Ecto neural progenitor cell (in vitro differentiated cells): ENCODE data around the gene GLMN.
"Not testable (repeated sequence)": the region's sequence is repeated elsewhere in the genome, so short reads cannot be mapped to it uniquely, and the experiment has no call there.

Experiments used
- DNase-seq: peaks from one replicate; pipeline ENCODE4 v3.0.0-alpha.2; 2018; ENCODE audit warnings: low spot score

The GLMN gene

DNA sequence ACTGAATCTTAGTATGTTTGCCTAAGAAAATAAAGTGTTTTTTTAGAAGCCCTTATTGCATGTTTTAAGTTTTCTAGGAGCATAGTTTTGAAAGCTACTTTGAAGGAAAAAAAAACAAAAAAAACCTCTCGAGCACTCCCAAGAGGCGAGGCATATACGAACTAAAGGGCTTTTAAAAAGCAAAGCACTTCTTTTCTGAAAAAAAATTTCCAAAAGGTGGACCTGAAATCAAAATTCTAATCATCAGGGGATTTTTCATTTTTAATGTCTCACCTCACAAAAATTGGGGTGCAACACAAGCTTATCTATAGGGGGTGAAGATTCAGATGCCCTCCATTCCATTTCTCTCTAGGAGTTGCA lies 594 bp downstream of the GLMN start:
- no peak for DNase-seq

DNA sequence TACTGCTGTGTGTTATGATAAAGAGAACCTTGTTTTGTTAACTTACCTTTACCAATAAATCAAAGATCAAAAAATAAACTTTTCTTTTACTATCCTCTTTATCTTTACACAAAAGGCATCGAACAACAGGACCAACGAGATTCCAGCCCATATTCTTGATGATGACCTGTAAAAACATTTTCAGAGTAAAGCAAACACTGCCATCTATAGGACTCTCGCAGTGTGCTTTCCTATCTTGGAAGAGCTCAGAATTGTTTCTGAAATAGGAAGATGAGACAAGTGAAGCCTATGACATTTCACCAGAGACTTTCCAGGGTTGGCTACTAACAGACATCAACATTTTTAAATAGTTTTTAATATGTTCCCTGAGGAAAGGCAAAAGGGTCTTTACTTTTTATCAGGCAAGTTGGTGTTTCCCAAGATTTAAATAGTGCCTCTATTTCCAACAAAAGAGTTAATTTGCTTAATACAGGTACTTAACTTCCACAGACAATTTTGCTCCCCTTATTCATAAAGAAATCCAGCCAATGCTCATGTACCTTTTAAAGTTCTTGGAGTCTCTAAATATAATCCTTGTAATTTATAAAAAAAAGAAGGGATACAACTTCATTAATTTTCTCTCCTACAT lies 7.3 kb downstream of the GLMN start:
- DNase-seq: no peak

DNA sequence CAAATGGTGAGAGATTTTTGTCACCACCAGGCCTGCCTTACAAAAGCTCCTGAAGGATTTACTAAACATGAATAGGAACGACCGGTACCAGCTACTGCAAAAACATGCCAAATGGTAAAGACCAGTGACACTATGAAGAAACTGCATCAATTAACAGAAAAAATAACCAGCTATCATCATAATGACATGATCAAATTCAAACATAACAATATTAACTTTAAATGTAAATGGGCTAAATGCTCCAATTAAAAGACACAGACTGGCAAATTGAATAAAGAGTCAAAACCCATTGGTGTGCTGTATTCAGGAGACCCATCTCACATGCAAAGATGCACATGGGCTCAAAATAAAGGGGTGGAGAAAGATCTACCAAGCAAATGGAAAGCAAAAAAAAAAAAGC lies 17.4 kb downstream of the GLMN start:
- not testable (repeated sequence) for DNase-seq

DNA sequence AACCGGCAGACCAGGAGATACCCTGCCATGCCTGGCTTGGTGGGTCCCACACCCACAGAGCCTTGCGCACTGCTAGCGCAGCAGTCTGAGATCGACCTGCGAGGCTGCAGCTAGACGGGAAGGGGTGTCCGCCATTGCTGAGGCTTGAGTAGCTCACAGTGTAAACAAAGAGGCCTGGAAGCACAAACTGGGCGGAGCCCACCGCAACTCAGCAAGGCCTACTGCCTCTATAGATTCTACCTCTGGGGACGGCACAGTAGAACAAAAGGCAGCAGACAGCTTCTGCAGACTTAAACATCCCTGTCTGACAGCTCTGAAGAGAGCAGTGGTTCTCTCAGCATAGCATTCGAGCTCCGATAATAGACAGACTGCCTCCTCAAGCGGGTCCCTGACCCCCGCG lies 19.0 kb downstream of the GLMN start:
- DNase-seq: not testable (repeated sequence)

DNA sequence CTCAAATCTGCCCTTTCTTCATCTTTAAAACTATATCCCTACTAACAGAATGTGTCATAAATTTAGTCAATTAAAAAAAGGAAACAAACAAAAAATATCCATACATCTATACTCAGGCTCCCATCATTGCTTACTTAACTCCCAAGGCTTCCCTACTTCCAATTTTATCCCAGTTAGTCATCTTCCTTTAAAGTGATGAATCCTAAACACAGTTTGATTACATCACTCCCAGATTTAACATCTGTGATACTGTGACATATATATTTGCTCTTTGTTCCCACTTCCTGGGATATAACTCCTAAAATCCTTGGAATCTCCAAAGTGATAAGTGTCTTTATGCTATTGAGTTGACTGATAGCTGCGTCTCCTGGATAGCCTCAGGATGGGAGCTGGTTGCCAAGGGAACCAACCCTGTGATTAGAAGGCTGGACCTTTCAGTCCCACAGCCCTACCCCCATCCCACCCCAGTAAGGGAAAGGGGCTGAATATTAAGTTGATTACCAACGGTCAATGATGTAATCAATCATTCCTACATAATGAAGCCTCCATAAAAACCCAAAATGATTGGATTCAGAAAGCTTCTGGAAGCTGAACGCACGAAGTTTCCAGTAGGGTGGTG lies 21.6 kb downstream of the GLMN start:
- DNase-seq: no peak

DNA sequence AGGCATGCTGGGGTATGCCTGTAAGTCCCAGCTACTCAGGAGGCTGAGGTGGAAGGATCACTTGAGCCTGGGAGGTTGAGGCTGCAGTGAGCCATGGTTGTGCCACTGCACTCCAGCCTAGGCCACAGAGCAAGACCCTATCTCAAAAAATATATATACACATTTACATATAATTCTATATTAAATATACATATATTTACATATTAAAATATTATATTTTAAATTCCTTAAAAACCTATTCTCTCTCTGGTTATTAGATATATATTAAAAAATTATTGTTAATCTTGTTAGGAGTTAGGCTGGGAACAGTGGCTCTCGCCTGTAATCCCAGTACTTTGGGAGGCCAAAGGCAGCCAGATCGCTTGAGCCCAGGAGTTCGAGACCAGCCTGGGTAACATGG lies 22.7 kb downstream of the GLMN start:
- no peak for DNase-seq

DNA sequence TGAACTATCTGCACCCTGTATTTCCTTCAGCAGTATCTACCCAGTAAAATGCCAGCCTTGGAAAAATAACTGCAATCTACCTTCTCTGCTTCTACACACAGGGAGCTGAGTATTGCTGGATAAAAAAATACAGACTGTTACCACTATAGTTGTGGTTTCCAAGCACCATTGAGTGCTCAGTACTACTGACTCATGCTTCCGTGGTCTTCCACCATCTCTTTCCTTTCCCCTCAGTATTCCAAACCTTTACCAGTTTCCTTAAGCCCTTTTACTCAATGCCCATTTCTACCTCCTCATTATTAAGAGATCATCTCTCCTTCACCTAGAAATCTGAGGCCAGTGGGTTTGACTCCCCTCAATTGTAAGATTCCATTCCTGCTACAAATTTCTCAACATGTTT lies 23.8 kb downstream of the GLMN start:
- DNase-seq: no peak

DNA sequence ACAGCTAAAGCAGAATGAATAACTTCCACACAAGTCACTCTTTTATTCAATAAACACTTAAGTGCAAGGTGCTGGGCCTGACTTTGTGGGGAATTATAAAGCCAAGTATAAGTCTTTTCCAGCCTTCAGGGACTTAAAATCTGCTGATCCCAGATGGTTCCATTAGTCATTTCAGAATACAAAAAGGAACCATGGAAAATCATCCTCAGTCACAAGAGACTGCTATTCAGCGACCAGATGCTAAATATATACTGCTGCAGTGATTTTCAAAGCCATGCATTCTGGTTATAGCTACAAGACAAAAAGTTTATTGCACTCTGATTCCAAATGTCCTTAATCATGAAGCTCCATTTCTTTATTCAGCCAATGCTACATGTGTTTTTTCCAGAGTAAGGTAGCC lies 25.7 kb downstream of the GLMN start:
- DNase-seq: no peak

DNA sequence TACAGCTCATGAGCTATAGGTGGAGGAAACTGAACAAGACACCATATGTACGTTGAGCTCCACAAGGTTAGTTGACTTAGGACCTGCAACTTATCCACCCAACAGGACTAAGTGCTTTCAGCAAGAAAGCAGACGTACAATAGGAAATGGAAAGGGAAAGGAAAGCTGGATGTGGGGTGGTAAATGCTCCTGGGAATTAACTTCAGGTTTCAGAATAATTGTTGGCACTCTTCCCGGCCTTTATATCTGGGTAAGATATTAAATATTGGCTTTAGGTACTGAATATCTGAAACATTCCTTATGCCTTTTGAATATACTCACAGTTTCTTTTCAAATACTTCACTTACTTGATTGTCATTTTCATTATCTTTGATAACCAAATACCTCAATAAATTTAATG lies 36.3 kb downstream of the GLMN start:
- no peak for DNase-seq

DNA sequence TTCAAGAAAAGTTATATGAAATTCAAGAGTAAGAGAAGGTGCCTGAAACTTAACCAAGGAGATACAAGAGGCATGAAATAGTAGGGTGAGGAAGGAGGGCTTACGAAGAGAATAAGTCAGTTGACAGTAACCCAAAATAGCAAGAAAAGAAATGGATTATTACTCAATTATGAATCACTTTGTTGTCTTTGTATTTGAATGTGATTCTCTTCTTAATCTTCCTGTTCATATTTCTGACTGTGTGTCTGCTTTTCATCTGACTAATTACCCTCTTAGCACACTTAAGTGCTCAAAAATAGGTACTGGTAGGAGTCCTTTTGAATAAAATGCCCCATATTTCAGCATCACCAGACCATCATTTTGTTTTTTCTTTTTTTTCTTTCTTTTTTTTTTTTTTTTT lies 39.4 kb downstream of the GLMN start:
- DNase-seq: no peak

DNA sequence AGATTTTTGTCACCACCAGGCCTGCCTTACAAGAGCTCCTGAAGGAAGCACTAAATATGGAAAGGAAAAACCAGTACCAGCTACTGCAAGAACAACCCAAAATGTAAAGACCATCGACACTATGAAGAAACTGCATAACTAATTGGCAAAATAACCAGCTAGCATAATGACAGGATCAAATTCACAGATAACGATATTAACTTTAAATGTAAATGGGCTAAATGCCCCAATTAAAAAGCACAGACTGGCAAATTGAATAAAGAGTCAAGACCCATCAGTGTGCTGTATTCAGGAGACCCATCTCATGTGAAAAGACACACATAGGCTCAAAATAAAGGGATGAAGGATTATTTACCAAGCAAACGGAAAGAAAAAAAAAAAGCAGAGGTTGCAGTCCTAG lies 44.1 kb downstream of the GLMN start:
- DNase-seq: not testable (repeated sequence)

DNA sequence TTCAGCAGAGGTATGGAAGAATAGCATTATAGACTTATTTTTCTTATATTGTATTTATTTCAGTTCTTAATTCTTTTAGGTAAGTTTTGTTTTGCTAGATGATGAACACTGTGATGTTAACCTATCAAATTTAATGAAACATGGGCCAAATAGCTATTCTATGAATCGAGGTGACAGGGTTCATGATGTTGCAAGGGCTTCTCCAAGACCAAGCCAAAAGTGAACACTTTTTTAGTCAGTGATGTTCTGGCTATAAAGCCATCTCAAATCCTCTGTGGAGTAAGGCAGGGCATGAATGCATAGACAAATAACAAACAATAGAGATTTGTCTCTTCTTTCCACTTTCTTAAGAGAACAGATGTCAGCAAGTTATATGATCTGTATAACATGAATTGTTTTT lies 54.4 kb downstream of the GLMN start:
- no peak for DNase-seq

DNA sequence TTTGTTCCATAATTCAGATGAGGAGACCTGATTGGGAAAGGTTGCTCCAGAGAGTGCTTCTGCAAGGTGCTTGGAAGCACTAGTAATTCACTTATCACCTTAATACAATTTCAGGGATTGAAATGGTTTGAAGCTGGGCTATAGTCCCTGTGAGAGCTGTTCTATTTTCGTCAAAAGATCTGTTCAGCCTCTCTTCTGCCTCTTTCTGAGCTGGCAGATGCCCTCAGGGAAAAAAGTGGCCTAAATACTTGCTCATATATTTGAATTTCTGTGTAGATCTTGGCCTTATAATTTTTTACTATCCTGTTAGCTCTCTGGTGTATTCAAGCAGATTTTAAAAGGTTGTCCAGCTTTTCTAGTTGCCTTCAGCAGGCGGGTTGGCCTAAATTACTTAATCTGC lies 58.8 kb downstream of the GLMN start:
- no peak for DNase-seq

DNA sequence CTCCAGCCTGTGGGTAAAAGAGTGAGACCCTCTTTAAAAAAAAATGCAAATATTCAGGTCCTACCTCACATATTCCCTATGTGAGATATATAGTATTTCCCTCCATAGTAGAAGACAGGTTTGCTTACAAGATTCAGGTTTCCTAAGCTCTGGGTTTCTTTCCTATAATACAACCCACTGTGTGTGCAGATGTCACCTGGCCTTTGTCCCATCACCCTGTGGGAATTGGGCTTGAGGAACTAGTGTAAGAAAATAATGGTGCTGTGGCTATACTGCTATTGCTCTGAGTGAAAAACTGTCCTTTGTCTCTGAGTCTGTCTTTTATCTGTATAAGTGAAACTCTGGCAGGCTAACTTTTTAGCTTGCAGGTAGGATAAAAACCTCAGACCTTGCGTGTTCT lies 68.1 kb downstream of the GLMN start:
- no peak for DNase-seq

DNA sequence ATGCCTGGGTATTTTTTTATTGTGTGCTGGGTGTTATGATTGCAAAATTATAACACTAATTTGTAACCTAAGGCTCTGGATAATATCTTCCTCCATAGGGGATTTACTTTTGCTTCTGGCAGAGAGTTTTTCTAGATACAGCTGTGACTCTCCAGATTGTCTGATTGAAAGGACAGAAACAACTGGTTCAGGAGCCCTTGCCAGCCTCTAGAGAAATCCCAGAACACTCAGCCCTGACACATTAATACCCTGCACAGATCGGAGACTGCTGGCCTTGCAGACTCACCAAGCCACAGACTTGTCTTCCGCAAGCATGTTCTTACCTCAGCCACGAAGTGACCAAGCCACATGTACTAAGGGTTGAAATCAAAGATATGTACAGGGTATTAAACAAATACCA lies 70.4 kb downstream of the GLMN start:
- DNase-seq: no peak

DNA sequence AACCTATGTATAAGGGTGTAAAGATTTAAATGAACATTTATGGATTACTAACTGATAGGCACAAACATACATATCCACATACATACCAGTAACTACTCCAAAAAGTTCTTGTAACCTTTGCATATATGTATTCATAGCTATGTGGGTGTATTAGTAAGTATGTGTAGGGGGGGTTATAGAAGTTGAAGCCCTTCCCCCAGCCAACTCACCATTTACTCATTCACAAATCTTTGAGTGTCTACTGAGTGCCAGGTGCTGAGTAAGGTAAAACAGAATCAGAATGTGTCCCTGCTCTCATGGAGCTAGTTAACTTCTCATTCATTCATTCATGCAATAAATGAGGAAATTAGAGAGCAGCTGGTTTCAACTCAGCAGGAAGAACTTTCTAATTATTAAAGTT lies 79.8 kb downstream of the GLMN start:
- DNase-seq: no peak

DNA sequence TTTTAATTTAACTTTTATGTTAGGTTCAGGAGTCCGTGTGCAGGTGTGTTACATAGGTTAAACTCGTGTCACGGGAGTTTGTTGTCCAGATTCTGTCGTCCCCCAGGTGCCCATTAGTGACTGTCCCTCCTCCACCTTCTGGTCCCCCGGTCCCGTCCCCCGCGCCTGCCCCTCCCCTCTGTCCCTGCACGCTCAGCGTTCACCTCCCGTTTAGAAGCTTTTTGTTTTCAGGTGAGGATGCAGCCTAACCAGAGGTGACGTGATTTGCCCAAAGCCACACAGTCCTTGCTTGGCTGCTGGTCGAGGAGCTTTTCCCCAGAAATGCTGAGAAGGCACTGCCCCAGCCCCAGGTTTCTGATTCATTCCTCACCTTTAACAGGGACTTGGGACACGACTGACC lies 80.2 kb downstream of the GLMN start:
- no peak for DNase-seq

DNA sequence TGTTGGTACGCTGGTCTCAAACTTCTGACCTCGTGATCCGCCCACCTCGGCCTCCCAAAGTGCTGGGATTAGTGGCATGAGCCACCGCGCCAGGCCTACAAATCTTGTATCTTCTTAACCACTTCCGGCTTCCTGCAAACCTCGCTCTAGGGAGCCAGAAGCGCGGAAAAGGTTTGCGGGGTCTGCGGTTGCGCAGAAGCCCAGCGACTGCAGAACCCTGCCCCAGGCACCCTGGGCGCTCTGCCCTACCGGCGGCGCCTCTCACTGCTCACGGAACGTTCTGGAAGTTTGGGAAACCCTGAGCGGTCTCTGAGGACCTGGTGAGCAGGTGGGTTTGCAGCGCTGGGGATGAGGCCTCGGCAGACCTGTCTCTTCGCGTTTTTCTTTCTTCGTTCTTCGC lies 81.1 kb downstream of the GLMN start, which contains the start of gene C1orf146:
Gene C1orf146 (plus strand): TSS at position 195 of the 400 bp plus-strand sequence. CDS start 13,506 bp downstream, outside the sequence.
- DNase-seq: no peak

DNA sequence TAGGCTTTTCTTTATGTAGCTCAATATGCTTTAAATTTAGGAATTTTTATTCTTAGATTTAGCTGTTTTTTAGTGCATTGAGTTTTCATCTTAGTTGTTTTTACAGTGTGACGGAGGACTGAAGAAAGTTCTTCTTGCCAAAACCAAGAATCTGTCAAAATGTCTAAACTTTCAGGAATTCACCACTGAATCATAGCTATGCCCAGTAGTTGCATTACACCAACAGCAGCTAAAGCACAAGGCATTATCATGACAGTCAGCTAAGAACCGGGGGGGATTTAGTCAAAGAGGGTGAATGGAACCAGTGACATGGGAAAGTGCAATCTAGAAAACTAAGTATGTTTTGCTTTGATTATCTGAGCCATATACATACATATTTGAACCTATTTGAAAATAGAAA lies 87.6 kb downstream of the GLMN start:
- DNase-seq: no peak

DNA sequence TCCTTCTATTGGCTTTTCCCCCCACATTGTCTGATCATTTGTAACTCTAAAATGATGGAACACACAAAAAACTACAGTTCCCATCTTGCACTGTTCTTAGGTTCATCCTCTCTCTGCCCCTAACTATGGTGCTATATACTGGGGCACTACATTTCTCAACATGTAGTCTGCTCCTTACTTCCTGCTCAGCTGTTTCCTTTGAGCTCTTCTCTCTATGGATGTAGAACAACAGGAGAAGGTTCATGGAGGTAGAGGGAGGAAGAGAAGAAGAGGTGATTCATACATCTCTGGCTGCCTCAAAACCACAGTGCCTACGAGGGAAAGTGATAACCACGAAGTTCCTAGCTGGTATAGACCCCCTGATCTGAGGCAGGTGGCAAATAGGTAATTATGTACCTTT lies 88.1 kb downstream of the GLMN start:
- no peak for DNase-seq

DNA sequence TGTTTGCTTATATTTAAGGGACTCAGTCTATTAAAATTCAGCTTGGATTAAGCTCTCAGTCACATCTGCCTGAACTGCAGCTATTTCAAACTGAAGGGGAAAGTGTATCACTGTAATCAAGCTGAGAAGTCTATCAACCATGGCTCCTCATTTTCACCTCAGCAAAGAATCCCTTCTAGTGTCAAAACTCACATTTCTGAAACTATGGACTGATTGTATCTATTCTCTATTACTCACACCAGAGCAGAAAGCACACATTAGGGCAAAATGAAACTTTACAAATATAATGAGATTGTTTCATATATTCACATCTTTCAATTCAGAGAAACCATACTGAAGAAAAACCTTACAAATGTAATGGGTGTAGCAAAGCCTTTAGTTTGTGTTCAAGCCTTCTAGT lies 95.7 kb downstream of the GLMN start:
- DNase-seq: no peak

DNA sequence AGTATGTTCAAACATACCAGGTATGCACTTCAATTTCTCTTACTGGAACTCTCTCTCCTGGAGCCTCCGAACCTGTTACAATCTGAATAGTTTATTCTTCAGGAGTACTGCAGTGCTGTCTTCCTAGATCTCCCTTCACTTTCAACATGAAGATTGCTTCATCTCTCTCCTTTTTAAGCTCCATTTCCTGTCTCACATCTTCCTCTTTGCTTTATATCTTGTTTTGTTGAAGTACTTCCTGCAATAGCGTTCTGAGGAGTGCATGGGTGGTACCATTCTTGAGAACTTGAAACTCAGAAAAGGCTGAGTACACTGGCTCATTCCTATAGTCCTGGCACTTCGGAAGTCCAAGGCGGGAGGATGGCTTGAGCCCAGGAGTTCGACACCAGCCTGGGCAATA lies 96.8 kb downstream of the GLMN start:
- no peak for DNase-seq
